ENCODE measurements around the gene SYCP3. TPM values are rescaled to one million over a fixed set of nuclear protein-coding genes. Genes with fewer than 3 reads are reported as not detected.
"Not testable (repeated sequence)": the region's sequence is repeated elsewhere in the genome, so short reads cannot be mapped to it uniquely, and the experiment has no call there.

The SYCP3 gene
- polyA plus RNA-seq, 3 donors = 0.23 to 3.1 (median 0.73) TPM

DNA sequence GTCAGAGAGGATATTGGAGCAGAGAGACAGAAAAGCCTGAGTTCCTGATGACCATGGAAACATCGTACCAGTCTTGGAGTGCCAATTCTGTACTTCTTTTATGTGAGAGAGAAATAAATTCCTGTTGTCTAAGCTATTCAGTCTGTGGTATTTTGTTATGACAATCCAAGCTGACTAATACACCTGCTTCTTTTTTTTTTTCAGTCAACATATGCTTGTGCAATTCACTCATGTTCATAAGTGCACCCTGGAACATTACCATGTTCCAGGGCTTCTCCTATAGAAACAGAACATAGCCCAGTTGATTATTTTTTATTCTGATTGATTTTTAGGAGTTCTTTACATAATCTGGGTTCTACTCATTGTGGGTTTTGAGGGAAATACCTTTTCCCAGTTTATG is 43.6 kb downstream of the SYCP3 start:
- DNase-seq (ENCODE audit: extremely low read depth in 1 of 11, low read depth in 9 of 11, low spot score in 4 of 11) = no peak

DNA sequence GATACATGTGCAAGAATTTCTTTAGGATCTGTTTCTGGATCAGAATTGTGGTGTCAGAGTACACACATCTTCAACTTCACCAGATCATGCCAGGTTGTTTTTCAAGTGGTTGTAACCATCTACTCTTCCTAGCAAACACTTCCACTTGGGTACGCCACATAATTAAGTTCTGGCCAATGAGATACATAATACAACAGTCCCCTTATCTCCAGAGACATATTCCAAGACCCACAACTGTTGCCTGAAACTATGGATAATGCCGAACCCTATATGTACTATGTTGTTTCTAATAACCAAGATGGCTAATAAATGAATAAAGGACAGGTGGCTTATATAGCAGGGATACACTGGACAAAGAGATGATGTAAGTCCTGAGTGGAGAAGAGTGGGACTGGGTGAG is 44.3 kb downstream of the SYCP3 start:
- no peak for DNase-seq (ENCODE audit: extremely low read depth in 1 of 11, low read depth in 9 of 11, low spot score in 4 of 11)

DNA sequence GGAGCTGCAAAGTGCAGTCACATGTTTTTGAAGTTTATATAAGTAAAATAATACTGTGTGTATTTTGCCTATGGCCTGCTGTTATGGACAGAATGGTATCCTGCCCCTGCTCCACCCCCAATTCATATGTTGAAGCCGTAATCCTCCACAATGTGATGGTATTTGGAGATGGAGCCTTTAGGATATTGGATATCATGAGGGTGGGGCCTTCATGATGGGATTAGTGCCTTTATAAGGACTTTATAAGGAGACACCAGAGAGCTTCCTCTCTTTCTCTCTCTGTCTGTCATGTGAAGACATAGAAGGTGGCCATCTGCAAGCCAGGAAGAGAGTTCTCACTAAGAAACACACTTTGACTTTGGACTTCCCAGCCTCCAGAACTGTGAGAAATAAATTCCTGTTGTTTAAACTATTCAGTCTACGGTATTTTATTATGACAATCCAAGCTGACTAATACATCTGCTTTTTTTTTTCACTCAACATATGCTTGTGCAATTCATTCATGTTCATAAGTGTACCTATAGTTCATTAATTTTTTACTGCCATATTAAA is 44.9 kb downstream of the SYCP3 start:
- no peak for DNase-seq (ENCODE audit: extremely low read depth in 1 of 11, low read depth in 9 of 11, low spot score in 4 of 11)

DNA sequence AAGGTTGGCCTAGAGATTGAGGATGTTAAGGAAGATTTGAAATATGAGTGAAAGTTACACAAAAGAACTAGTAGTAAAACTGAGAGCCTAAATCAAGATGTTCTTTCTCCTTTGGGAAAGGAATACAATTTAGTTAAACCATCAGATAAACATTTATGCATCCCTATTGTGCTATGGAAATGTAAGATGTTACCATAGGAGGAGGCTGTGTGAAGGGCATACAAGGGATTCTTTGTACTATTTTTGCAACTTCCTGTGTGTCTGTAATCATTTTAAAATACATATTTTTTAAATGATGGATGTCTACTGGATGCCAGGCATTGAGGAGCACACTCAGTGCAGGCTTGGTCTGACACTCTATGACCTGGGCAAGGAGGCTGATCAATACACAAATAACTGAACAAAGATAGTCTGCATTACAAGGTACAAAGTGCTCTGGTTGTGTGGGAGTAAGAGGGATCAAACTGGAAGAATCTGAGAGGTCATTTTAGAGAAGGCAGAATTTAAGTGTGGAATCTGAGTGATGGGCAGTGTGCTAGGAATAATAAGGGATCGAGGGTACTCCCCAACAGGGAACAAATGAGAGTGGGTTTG is 47.7 kb downstream of the SYCP3 start:
- DNase-seq (ENCODE audit: extremely low read depth in 1 of 11, low read depth in 9 of 11, low spot score in 4 of 11) = no peak

DNA sequence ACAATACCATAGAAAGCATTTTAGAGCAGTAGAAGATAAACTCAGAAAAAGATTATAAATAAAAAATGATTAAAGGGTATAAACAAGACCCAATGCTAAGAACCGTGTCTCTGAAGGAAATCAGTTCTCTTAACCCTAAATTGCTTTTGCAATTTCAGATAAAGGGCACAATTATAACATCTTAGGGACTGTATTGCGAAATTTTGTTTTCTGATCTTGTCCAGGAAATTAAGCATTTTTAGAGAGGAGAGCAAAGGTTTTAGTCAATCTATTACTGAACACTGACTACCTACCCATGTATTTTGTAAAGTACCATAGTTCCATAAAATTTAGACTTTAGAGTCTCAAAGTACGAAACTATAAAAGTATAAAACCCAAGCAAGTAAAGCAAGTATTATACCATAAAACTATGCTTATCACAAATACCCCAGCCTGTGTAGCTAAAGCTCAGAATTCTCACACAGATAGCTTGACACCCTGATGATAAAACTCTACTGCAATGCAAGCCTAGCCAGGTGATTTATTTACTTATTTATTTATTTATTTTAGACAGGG is 48.6 kb downstream of the SYCP3 start:
- DNase-seq (ENCODE audit: extremely low read depth in 1 of 11, low read depth in 9 of 11, low spot score in 4 of 11) = no peak

DNA sequence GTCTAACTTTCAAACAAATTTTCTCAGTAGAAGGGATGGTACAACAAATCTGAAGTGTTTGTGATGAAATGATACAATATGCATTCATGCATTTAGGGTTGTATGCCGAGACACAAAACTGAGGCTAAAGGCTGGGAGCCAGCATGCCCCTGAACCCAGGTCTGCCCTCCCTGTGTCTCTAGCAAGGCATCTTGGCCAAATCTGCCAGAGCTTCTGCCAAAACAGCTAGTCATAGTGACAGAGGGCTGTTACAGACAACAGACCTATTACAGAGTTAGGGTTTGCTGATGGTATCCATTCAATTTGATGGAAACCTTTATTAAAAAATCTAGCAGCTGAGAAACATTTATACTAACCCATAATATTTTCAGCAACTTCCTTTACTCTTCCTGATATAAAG is 53.1 kb downstream of the SYCP3 start:
- DNase-seq (ENCODE audit: extremely low read depth in 1 of 11, low read depth in 9 of 11, low spot score in 4 of 11) = no peak

DNA sequence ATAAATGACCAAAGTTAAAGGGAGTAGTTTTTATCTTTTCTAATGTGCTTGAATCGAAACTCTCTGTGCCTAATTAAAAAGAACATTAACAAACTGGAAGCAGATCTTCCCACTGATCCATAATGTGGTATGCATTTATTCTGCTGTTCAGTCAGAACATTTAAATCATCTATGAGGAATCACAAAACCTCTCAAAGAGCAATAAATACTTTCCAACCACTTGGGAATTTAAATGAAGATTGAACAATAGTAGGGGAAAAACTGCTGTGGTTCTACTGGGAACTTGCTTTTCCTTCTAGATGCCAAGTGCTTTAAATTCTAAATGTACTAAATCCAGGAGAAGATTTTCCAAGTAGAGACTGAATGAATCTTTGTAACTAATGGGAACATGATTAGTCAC is 54.2 kb downstream of the SYCP3 start:
- DNase-seq (ENCODE audit: extremely low read depth in 1 of 11, low read depth in 9 of 11, low spot score in 4 of 11) = no peak

DNA sequence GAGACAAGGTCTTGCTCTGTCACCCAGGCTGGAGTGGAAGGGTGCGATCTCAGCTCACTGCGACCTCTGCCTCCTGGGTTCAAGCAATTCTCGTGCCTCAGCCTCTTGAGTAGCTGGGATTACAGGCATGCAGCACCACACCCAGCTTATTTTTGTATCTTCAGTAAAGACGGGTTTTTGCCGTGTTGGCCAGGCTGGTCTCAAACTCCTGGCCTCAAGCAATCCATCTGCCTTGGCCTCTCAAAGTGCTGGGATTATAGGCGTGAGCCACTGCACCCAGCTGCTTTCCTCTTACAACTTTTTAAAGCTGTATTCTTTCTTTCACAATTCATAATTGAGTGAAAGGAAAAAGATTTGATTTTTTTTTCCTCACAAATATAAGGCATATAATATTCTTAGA is 57.6 kb downstream of the SYCP3 start:
- DNase-seq (ENCODE audit: extremely low read depth in 1 of 11, low read depth in 9 of 11, low spot score in 4 of 11) = not testable (repeated sequence)

DNA sequence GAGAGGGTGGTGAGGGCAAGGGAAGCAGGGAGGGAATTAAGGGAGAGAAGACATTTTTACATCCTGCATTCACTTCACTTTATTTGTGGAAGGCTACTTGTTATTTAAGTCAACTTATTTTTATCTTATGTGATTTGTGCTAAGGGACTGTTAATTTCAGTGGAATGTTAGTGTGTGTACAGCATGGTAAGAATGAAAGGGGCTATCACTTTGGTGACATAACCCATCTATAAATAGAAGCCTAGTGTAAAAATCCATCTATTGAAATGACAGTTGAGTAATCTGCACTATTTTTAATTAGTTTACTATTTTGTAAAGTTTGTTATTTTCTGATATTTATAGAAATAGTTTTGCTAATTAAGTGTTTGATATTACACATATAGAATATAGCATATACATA is 58.6 kb downstream of the SYCP3 start:
- DNase-seq (ENCODE audit: extremely low read depth in 1 of 11, low read depth in 9 of 11, low spot score in 4 of 11) = no peak

DNA sequence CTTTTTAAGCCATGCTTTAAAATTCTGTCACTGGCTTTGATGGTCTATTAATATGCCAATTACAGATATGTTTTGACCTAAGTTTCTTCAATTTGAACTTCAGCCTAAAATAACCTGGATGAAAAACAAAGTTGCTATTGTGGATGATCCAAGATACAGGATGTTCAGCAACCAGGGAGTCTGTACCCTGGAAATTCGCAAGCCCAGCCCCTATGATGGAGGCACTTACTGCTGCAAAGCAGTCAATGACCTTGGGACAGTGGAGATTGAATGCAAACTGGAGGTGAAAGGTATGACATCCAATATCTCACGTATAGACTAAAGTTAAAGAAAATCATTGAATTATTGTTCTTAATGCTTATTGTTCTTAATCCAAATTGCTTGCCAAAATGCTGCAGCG is 59.0 kb downstream of the SYCP3 start:
- no peak for DNase-seq (ENCODE audit: extremely low read depth in 1 of 11, low read depth in 9 of 11, low spot score in 4 of 11)

Other genes with a start within 250 kb of the SYCP3 start
- gene MYBPC1, start 144.5 kb downstream of the SYCP3 start, polyA plus RNA-seq (ENCODE audit: insufficient read length in 3 of 3) = 1 to 10 TPM in 1 of 3 donors, under 1 TPM in 1, not detected in 1; 0.08 to 1.0 TPM
- gene CHPT1, start 41.8 kb downstream of the SYCP3 start, polyA plus RNA-seq (ENCODE audit: insufficient read length in 3 of 3) = 10 to 100 TPM; 32.5 to 48.0 (median 41.5) TPM
- gene GNPTAB, start 91.5 kb upstream of the SYCP3 start, polyA plus RNA-seq (ENCODE audit: insufficient read length in 3 of 3) = 10 to 100 TPM; 32.8 to 38.8 (median 36.9) TPM
- gene DRAM1, start 138.1 kb upstream of the SYCP3 start, polyA plus RNA-seq (ENCODE audit: insufficient read length in 3 of 3) = 10 to 100 TPM; 19.4 to 25.0 (median 22.0) TPM